Retinal pigment epithelial cell (primary cell): ENCODE measurements around the gene DPP6.

Experiments
- DNase-seq: peaks from one replicate; pipeline ENCODE4 v3.0.0-alpha.2; 2010; ENCODE audit warnings: low read depth
- H3K4me3 ChIP-seq: 2 replicates; pipeline ENCODE4 v1.5.1; 2011; ENCODE audit warnings: mild to moderate bottlenecking, low read length, control low read depth, moderate library complexity
- CTCF ChIP-seq: conservative IDR thresholded peaks from 2 replicates; pipeline ENCODE4 v1.5.1; 2011; ENCODE audit warnings: low read depth, low read length, control low read depth, inconsistent platforms

DPP6 gene

GRCh38 chr7:154429666-154430404 lies 377.6 kb downstream of the DPP6 start:
- TF ChIP-seq CTCF, result no peak
- no peak overlapping the region for H3K4me3 ChIP-seq
- DNase-seq, result no peak

GRCh38 chr7:154430640-154431039 lies 378.4 kb downstream of the DPP6 start:
- no peak overlapping the region for H3K4me3 ChIP-seq
- DNase-seq, result no peak
- no peak for TF ChIP-seq CTCF

- H3K4me3 ChIP-seq, result no peak overlapping the region
- no peak for DNase-seq
- no peak for TF ChIP-seq CTCF
These were observed 378.8 kb downstream of the DPP6 start for GRCh38 chr7:154431045-154431444.

GRCh38 chr7:154433632-154434598 lies 381.7 kb downstream of the DPP6 start:
- H3K4me3 ChIP-seq, result no peak overlapping the region
- no peak for TF ChIP-seq CTCF
- DNase-seq, result no peak

GRCh38 chr7:154436560-154436959 lies 384.4 kb downstream of the DPP6 start:
- no peak for DNase-seq
- TF ChIP-seq CTCF, result no peak
- no peak overlapping the region for H3K4me3 ChIP-seq

- TF ChIP-seq CTCF, result no peak
- H3K4me3 ChIP-seq, result no peak overlapping the region
- no peak for DNase-seq
These were observed 385.0 kb downstream of the DPP6 start for GRCh38 chr7:154437234-154437633.
